Prostate gland (tissue), 2 donors: ENCODE measurements around the gene PTHLH. TPM values are rescaled to one million over a fixed set of nuclear protein-coding genes. Genes with fewer than 3 reads are reported as not detected.

Experiments used
- DNase-seq: peaks from one replicate; pipeline ENCODE4 v3.0.0-alpha.2; 2019; ENCODE audit warnings: low spot score
- H3K27ac ChIP-seq, 2 donors: fragments of 200-600 bp; sonication (generic); 2 replicates each; pipeline ENCODE4 v1.5.1; 2017 to 2019
- H3K27me3 ChIP-seq: fragments of 200-600 bp; sonication (generic); replicated peaks from 2 replicates; pipeline ENCODE4 v1.5.1; 2019; ENCODE audit not compliant: insufficient read depth
- H3K36me3 ChIP-seq, 2 donors: fragments of 200-600 bp; sonication (generic); 1 replicate in 1 of 2; 2 replicates in 1 of 2; pipeline versions ENCODE4 v1.5.1 to v1.8.1; 2017 to 2019
- H3K4me1 ChIP-seq: fragments of 200-600 bp; sonication (generic); replicated peaks from 2 replicates; pipeline ENCODE4 v1.5.1; 2019
- H3K4me3 ChIP-seq, 2 donors: fragments of 200-600 bp; sonication (generic); 2 replicates each; pipeline ENCODE4 v1.5.1; 2017 to 2019
- H3K9me3 ChIP-seq: fragments of 200-600 bp; sonication (generic); 2 replicates; pipeline ENCODE4 v1.5.1; 2017
- POLR2A ChIP-seq: fragments of 450-650 bp; IDR thresholded peaks from one replicate; pipeline ENCODE4 v1.6.1; 2016; ENCODE audit warnings: antibody characterized with exemption, mild to moderate bottlenecking
- POLR2AphosphoS5 ChIP-seq: sonication (generic); formaldehyde crosslinking; IDR thresholded peaks from one replicate; pipeline ENCODE4 v1.6.1; 2017; ENCODE audit warnings: antibody characterized with exemption
- WGBS: methylation state at CpG from one replicate; pipeline ENCODE4 v1.1.5; 2018; 5-methylcytosine and 5-hydroxymethylcytosine counted together
- intact Hi-C: fragments of 100-400 bp; cut with DNase I; formaldehyde crosslinking; loops from one replicate; pipeline ENCODE4 v1.14.2; 2022
- total RNA-seq, 2 donors: library from RNA; depleted of rRNA; stranded (reverse); fragments of >200 nt; gene quantifications; one replicate each; pipeline ENCODE4 v1.1.0, GENCODE V29; 2016
- TF ChIP-seq, protein P1 (sequence below), 4 experiments: fragments of 200-600 bp in 2 of 4; fragments of 450-650 bp in 2 of 4; sonication (generic) in 2 of 4; IDR thresholded peaks; 1 replicate in 3 of 4; 2 replicates in 1 of 4; pipeline ENCODE4 v1.5.1; 2016 to 2019; ENCODE audit warnings: antibody characterized with exemption in 4 of 4, mild to moderate bottlenecking in 2 of 4, moderate library complexity in 2 of 4

PTHLH gene
- total RNA-seq, 2 donors from 2014 or later, result 0.51 to 0.64 TPM

DNA sequence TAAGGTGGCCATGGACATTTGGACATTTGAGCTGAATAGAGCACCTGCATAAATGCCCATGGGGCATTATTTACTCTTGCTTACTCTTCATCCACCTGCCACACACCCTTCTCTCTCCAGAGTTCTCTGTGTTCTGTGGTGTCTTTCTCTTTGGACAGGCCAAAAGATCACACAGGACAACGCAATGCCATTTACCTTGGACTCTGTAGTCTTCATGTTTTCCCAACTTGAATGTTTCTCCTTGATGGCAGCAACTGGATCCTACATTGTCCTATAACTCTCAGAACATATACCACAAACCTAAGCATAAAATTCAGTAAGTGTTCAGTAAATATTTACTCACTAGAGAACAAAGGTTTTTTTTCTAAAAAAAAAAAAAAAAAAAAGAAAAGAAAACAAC is 41.7 kb upstream of the PTHLH start:
- 85% methylated on average over 1 of the region's 1 CpG for WGBS

DNA sequence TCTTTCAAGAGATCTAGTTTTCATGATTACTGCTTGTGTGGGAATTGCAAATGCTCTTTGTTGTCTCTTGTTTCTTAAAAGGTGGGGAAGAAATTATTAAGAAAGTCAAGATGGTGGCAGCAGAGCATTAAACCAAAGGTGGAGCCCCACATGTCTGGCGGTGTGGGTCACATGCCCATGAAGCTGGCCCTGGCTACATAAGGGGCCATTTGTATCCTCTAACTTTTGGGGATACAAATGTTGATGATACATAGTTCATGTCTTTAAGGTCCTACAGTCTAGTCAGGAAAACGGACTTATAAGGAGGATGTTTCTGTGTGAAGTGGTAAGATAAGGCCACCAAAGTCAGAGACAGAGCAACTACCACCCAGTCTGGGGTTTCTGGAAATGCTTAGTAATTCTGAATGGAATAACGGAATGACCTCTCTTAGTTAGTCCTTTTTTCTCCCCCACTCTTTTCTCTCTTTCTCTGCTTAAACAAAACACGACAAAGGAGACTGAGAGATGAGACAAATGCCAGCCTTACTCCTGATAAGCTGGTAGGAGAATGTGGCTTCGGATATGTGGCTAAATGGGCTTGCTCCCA is 39.9 kb upstream of the PTHLH start:
- Histone ChIP-seq H3K27ac (no peak overlapping the region), H3K36me3 (no peaks in the 10 kb centered on the region), H3K27me3 (no peaks in the 10 kb centered on the region), H3K4me3 (no peak overlapping the region), H3K4me1 (no peaks in the 10 kb centered on the region), H3K9me3 (no peaks in the 10 kb centered on the region)
- TF ChIP-seq POLR2AphosphoS5 (no peak), POLR2A (no peak)
- TF ChIP-seq, protein P1, sequence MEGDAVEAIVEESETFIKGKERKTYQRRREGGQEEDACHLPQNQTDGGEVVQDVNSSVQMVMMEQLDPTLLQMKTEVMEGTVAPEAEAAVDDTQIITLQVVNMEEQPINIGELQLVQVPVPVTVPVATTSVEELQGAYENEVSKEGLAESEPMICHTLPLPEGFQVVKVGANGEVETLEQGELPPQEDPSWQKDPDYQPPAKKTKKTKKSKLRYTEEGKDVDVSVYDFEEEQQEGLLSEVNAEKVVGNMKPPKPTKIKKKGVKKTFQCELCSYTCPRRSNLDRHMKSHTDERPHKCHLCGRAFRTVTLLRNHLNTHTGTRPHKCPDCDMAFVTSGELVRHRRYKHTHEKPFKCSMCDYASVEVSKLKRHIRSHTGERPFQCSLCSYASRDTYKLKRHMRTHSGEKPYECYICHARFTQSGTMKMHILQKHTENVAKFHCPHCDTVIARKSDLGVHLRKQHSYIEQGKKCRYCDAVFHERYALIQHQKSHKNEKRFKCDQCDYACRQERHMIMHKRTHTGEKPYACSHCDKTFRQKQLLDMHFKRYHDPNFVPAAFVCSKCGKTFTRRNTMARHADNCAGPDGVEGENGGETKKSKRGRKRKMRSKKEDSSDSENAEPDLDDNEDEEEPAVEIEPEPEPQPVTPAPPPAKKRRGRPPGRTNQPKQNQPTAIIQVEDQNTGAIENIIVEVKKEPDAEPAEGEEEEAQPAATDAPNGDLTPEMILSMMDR (IDR thresholded peaks at IDR 0.05), result no peak
- intact Hi-C loops, result no loop called here
- no peak for DNase-seq
- 95% methylated on average over 5 of the region's 5 CpGs for WGBS

More for the DNA sequence above, 41.7 kb upstream of the PTHLH start:
- DNase-seq, result no peak
- Histone ChIP-seq H3K27me3 (no peaks in the 10 kb centered on the region), H3K27ac (no peak overlapping the region), H3K4me1 (no peaks in the 10 kb centered on the region), H3K9me3 (no peaks in the 10 kb centered on the region), H3K4me3 (no peak overlapping the region), H3K36me3 (no peaks in the 10 kb centered on the region)
- intact Hi-C loops, result no loop called here
- TF ChIP-seq POLR2AphosphoS5 (no peak), POLR2A (no peak)
- TF ChIP-seq, protein P1 (IDR thresholded peaks at IDR 0.05), result no peak

DNA sequence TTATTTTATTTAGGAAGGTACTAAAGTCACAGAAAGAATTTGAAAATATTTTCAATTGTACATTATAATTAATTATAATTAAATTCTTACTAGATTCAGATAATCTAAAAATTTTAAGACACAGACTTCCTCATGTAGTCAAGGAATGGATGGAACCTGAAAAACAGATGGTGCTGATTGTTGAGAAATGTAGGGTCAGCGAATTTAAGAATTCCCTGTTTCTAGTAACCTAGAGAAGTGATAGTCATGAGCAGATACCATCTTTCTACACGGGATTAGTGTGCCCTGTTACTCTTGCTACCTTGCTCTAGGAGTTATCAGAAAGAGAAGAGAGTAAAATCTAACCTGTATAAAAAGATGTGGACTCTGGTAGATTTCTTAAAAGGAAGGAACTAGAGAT is 37.5 kb upstream of the PTHLH start:
- Histone ChIP-seq H3K36me3 (no peaks in the 10 kb centered on the region), H3K9me3 (no peaks in the 10 kb centered on the region), H3K4me3 (no peak overlapping the region), H3K27me3 (no peaks in the 10 kb centered on the region), H3K4me1 (no peaks in the 10 kb centered on the region), H3K27ac (no peak overlapping the region)
- WGBS, result 82% methylated on average over 2 of the region's 2 CpGs
- no peak for TF ChIP-seq POLR2AphosphoS5
- TF ChIP-seq, protein P1 (IDR thresholded peaks at IDR 0.05), result no peak
- no peak for TF ChIP-seq POLR2A
- no peak for DNase-seq
- intact Hi-C loops, result no loop called here

DNA sequence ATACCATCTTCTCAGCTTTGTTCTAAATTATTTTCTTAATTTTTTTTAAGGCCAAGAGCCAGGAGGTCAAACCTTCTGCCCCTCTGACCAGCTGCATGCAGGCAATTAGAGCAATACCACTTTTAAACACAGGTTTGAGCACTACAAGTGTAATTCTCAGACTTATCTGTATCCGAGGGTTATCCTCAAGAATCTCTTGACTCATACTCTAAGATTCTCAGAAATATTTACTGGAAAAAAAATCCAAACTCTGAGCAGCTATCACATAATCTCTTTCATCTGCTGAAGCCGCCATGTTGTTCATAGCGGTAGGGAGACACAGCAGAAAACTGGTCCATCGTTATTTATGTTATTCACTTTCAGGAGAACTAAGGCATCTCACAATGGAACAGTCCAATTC is 27.4 kb upstream of the PTHLH start:
- intact Hi-C loops, result no loop called here
- Histone ChIP-seq H3K4me1 (no peaks in the 10 kb centered on the region), H3K9me3 (no peaks in the 10 kb centered on the region), H3K4me3 (no peak overlapping the region), H3K27ac (no peak overlapping the region), H3K36me3 (no peaks in the 10 kb centered on the region), H3K27me3 (no peaks in the 10 kb centered on the region)
- 93% methylated on average over 4 of the region's 4 CpGs for WGBS
- DNase-seq, result no peak
- TF ChIP-seq POLR2AphosphoS5 (no peak), POLR2A (no peak)
- TF ChIP-seq, protein P1 (IDR thresholded peaks at IDR 0.05), result no peak

DNA sequence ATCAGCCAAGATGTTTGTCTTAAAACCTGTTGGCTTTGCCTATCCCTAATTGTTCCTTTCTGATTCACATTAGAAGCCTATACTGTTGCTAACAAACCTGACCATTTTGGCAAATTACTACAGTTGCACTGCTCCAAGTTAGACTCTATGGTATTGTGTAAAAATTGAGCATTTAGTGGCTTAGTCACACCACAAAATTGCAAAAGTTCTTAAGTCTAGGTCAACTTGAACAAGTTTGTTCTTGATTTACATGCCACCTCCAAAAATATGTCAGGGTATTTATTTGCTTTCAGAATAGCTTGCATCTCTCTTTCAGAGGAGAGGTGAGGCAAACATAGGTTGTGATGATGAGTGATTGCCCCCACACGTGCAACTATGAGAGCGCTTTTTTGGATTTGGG is 27.0 kb upstream of the PTHLH start:
- TF ChIP-seq, protein P1 (IDR thresholded peaks at IDR 0.05), result no peak
- TF ChIP-seq POLR2AphosphoS5 (no peak), POLR2A (no peak)
- Histone ChIP-seq H3K4me1 (no peaks in the 10 kb centered on the region), H3K27me3 (no peaks in the 10 kb centered on the region), H3K4me3 (no peak overlapping the region), H3K27ac (no peak overlapping the region), H3K36me3 (no peaks in the 10 kb centered on the region), H3K9me3 (no peaks in the 10 kb centered on the region)
- intact Hi-C loops, result no loop called here
- WGBS, result 52% methylated on average over 2 of the region's 2 CpGs
- DNase-seq, result no peak
